GM23248 (cell line): ENCODE measurements around the gene STARD7. TPM values are rescaled to one million over a fixed set of nuclear protein-coding genes. Genes with fewer than 3 reads are reported as not detected.
A peak's percentile ranks its signal among the peaks of the same experiment; 100 is the strongest.

Experiments used
- DNase-seq: peaks from one replicate; pipeline ENCODE4 v3.0.0-alpha.2; 2015
- H2AFZ ChIP-seq: fragments of 200-600 bp; sonication (generic); 2 replicates; pipeline ENCODE4 v1.6.1; 2016; ENCODE audit warnings: antibody characterized with exemption
- H3F3A ChIP-seq: fragments of 200-600 bp; sonication (generic); 2 replicates; pipeline ENCODE4 v1.6.1; 2016; ENCODE audit warnings: mild to moderate bottlenecking, antibody characterized with exemption, mixed run types; ENCODE audit not compliant: insufficient read depth
- H3K27ac ChIP-seq: fragments of 200-600 bp; sonication (generic); 2 replicates; pipeline ENCODE4 v1.5.1; 2016; ENCODE audit warnings: mild to moderate bottlenecking
- H3K27me3 ChIP-seq: fragments of 200-600 bp; sonication (generic); replicated peaks from 2 replicates; pipeline ENCODE4 v1.6.1; 2016; ENCODE audit warnings: mild to moderate bottlenecking; ENCODE audit not compliant: insufficient read depth
- H3K36me3 ChIP-seq: fragments of 200-600 bp; sonication (generic); 2 replicates; pipeline ENCODE4 v1.6.1; 2016; ENCODE audit warnings: low read depth, mild to moderate bottlenecking
- H3K4me1 ChIP-seq: fragments of 200-600 bp; sonication (generic); 2 replicates; pipeline ENCODE4 v1.6.1; 2016; ENCODE audit warnings: mild to moderate bottlenecking; ENCODE audit not compliant: insufficient read depth
- H3K4me2 ChIP-seq: fragments of 200-600 bp; sonication (generic); one replicate; pipeline ENCODE4 v1.6.1; 2016; ENCODE audit warnings: mild to moderate bottlenecking; ENCODE audit not compliant: unreplicated experiment
- H3K4me3 ChIP-seq: fragments of 200-600 bp; sonication (generic); 2 replicates; pipeline ENCODE4 v1.5.1; 2016; ENCODE audit warnings: mild to moderate bottlenecking
- H3K79me2 ChIP-seq: fragments of 200-600 bp; sonication (generic); 2 replicates; pipeline ENCODE4 v1.6.1; 2016; ENCODE audit warnings: mild to moderate bottlenecking; ENCODE audit not compliant: insufficient read depth
- H3K9ac ChIP-seq: fragments of 200-600 bp; sonication (generic); 2 replicates; pipeline ENCODE4 v1.6.1; 2016; ENCODE audit warnings: mild to moderate bottlenecking
- H3K9me2 ChIP-seq: fragments of 200-600 bp; sonication (generic); 2 replicates; pipeline ENCODE4 v1.6.1; 2016; ENCODE audit warnings: mixed run types, mild to moderate bottlenecking, moderate library complexity; ENCODE audit not compliant: insufficient read depth
- H3K9me3 ChIP-seq: fragments of 200-600 bp; sonication (generic); one replicate; pipeline ENCODE4 v1.6.1; 2017; ENCODE audit warnings: low read depth
- H4K20me1 ChIP-seq: fragments of 200-600 bp; sonication (generic); 2 replicates; pipeline ENCODE4 v1.6.0; 2016; ENCODE audit not compliant: insufficient read depth
- EZH2 ChIP-seq: fragments of 200-600 bp; sonication (generic); IDR thresholded peaks from 2 replicates; pipeline ENCODE4 v1.6.1; 2018; ENCODE audit warnings: antibody characterized with exemption, mild to moderate bottlenecking; ENCODE audit not compliant: insufficient read depth, poor library complexity, severe bottlenecking
- EZH2phosphoT487 ChIP-seq: fragments of 200-600 bp; sonication (generic); IDR thresholded peaks from 2 replicates; pipeline ENCODE4 v1.6.1; 2018; ENCODE audit warnings: antibody characterized with exemption, moderate library complexity, mild to moderate bottlenecking, low read depth; ENCODE audit not compliant: insufficient read depth
- WGBS, 2 experiments: methylation state at CpG; one replicate each; pipeline ENCODE4 v1.1.6; 2015 to 2017; ENCODE audit warnings: low lambda C conversion rate in 2 of 2, low coverage in 1 of 2; ENCODE audit errors: missing lambda C conversion rate in 2 of 2; 5-methylcytosine and 5-hydroxymethylcytosine counted together
- in situ Hi-C: fragments of 300-500 bp; cut with MboI; formaldehyde crosslinking; loops from 2 replicates; pipeline ENCODE4 v1.15.0; 2020
- polyA plus RNA-seq: library from polyadenylated mRNA; unstranded; fragments of >200 nt; fragmentation: Nextera tagmentation; extraction: Ambion mirVana; gene quantifications from 2 replicates; pipeline ENCODE4 v1.2.1, GENCODE V29; 2016
- total RNA-seq: library from RNA; depleted of rRNA; stranded (reverse); fragments of >200 nt; shearing (Covaris generic); gene quantifications from 2 replicates; pipeline ENCODE4 v1.2.3, GENCODE V29; 2014

STARD7 gene
- total and polyA plus RNA-seq, 2 experiments from 2014 or later: 93.3 to 120 TPM

- no peaks in the 10 kb centered on the region for H3K36me3 ChIP-seq
- no peak for DNase-seq
- H3K9ac ChIP-seq: no peak overlapping the region
- H3K9me3 ChIP-seq: no peaks in the 10 kb centered on the region
- H3K27ac ChIP-seq: no peak overlapping the region
- no peak overlapping the region for H3K4me3 ChIP-seq
- no peaks in the 10 kb centered on the region for H3F3A ChIP-seq
- WGBS, 2 experiments: 90 to 91% methylated on average over 14 of the region's 14 CpGs
- H4K20me1 ChIP-seq: no peaks in the 10 kb centered on the region
- TF ChIP-seq EZH2phosphoT487 (no peak), EZH2 (no peak)
- no peaks in the 10 kb centered on the region for H3K27me3 ChIP-seq
- in situ Hi-C loops: no loop called here
- no peak overlapping the region for H3K4me2 ChIP-seq
- 0 out of 2 replicates have a peak overlapping the region, but pooled peaks have one; percentile 45 for H2AFZ ChIP-seq
- no peaks in the 10 kb centered on the region for H3K79me2 ChIP-seq
- peaks cover 7% of the 10 kb centered on the region; the same call in 1 of the 2 replicates for H3K4me1 ChIP-seq
- no peaks in the 10 kb centered on the region for H3K9me2 ChIP-seq
Observed at GRCh38 chr2:96158554-96158940, 50.1 kb downstream of the STARD7 start.

GRCh38 chr2:96157649-96158553 is 50.7 kb downstream of the STARD7 start:
- H3K4me1 ChIP-seq: peaks cover 7% of the 10 kb centered on the region; the same call in 1 of the 2 replicates
- WGBS, 2 experiments: 42 to 53% methylated on average over 18 to 19 of the region's 19 CpGs
- no peaks in the 10 kb centered on the region for H3K27me3 ChIP-seq
- in situ Hi-C loops: no loop called here
- peak; percentile 63 for DNase-seq
- H3K9me2 ChIP-seq: no peaks in the 10 kb centered on the region
- H3K79me2 ChIP-seq: no peaks in the 10 kb centered on the region
- H3K9me3 ChIP-seq: no peaks in the 10 kb centered on the region
- no peaks in the 10 kb centered on the region for H4K20me1 ChIP-seq
- no peak overlapping the region for H3K27ac ChIP-seq
- TF ChIP-seq EZH2phosphoT487: no peak
- peak overlapping the region; percentile 45 for H2AFZ ChIP-seq
- no peaks in the 10 kb centered on the region for H3K36me3 ChIP-seq
- 0 out of 2 replicates have a peak overlapping the region, but pooled peaks have one; percentile 15 for H3K9ac ChIP-seq
- H3F3A ChIP-seq: no peaks in the 10 kb centered on the region
- no peak overlapping the region for H3K4me2 ChIP-seq
- no peak overlapping the region for H3K4me3 ChIP-seq

- in situ Hi-C loops: no loop called here
- Histone ChIP-seq H3K27ac (no peak overlapping the region), H3K4me2 (no peak overlapping the region), H3K4me3 (no peak overlapping the region), H3K27me3 (no peaks in the 10 kb centered on the region), H3K9me2 (no peaks in the 10 kb centered on the region), H3K9me3 (no peaks in the 10 kb centered on the region), H3F3A (no peaks in the 10 kb centered on the region), H3K4me1 (peaks cover 7% of the 10 kb centered on the region; the same call in 1 of the 2 replicates), H3K36me3 (no peaks in the 10 kb centered on the region), H3K79me2 (no peaks in the 10 kb centered on the region), H3K9ac (no peak overlapping the region), H4K20me1 (no peaks in the 10 kb centered on the region), H2AFZ (no peak overlapping the region)
- no peak for DNase-seq
- TF ChIP-seq EZH2phosphoT487: no peak
- WGBS, 2 experiments: 87 to 98% methylated on average over 5 of the region's 5 CpGs
Observed at GRCh38 chr2:96156926-96157648, 51.5 kb downstream of the STARD7 start.

- Histone ChIP-seq H3K27ac (no peak overlapping the region), H2AFZ (no peak overlapping the region), H3K9me2 (no peaks in the 10 kb centered on the region), H4K20me1 (no peaks in the 10 kb centered on the region), H3K4me3 (no peak overlapping the region), H3K4me2 (no peak overlapping the region), H3K9ac (no peak overlapping the region), H3K9me3 (no peaks in the 10 kb centered on the region), H3K27me3 (no peaks in the 10 kb centered on the region), H3K79me2 (no peaks in the 10 kb centered on the region), H3K4me1 (peaks cover 7% of the 10 kb centered on the region; the same call in 1 of the 2 replicates), H3F3A (no peaks in the 10 kb centered on the region), H3K36me3 (no peaks in the 10 kb centered on the region)
- DNase-seq: no peak
- WGBS, 2 experiments: 76 to 81% methylated on average over 9 to 10 of the region's 10 CpGs
- in situ Hi-C loops: no loop called here
- TF ChIP-seq EZH2phosphoT487: no peak
- TF ChIP-seq EZH2: no peak
Observed at GRCh38 chr2:96156011-96156820, 52.4 kb downstream of the STARD7 start.
